ENCODE measurements around the gene BEX1.
"Not testable (repeated sequence)": the region's sequence is repeated elsewhere in the genome, so short reads cannot be mapped to it uniquely, and the experiment has no call there.

The BEX1 gene

DNA sequence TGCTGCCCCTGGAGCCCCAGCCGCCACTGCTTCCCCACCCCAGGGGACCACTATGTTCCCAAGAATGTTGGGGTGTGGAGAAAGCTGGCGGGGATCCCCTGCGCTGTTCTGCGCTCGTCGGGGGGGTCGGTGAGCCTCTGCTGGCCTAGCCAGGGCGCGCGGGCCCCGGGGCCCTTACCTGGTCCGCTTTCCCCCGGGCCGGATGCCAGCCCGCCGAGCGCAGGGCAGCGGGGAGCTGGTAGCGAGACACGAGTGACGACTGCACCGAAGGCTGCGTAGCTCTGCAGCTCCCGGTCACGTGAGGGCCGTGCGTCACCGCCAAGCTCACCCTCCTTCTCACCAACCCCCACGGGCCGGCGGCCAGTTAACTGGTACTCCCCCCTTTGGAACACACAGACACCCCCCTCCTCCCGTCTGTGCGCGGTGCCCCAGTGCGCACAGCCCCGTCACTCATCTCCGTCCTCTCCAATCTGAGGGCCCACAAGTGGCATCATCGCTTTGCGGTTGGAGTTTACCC is at the start of gene BEX1:
BEX1 (minus strand) TSS at position 254 of the 517 bp plus-strand sequence. CDS start 897 bp downstream, outside the sequence.
- no peak for DNase-seq (ENCODE audit: low read depth in 2 of 2)

DNA sequence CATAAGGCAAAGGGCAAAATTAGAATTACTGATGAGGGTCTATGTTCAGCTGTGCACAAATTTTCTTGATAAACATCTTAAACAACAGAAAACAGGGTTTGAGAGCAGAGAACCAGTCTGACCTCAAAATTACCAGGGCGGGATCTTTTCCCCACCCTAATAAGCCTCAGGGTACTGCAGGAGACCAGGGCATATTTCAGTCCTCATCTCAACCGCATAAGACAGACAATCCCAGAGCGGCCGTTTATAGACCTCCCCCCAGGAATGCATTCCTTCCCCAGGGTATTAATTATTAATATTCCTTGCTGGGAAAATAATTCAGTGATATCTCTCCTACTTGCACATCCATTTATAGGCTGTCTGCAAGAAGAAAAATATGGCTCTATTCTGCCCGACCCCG is 45.5 kb upstream of the BEX1 start:
- DNase-seq (ENCODE audit: low read depth in 2 of 2): not testable (repeated sequence)

DNA sequence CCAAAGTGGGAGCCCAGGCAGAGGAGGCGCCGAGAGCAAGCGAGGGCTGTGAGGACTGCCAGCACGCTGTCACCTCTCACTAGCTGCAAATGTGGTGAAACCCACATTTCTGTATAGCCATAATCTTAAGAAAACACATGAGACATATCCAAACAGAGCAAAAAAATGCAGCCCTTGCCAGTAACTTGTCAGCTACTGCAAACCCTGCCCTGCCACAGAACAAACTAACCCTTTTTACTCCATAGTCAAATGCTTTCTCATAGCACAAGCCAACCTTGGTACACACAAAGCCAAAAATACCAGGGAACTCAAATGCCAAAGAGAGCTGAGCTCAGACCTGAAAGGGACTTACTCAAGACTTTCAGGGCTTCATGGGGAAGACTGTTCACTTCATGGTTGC is 43.9 kb upstream of the BEX1 start:
- no peak for DNase-seq (ENCODE audit: low read depth in 2 of 2)

DNA sequence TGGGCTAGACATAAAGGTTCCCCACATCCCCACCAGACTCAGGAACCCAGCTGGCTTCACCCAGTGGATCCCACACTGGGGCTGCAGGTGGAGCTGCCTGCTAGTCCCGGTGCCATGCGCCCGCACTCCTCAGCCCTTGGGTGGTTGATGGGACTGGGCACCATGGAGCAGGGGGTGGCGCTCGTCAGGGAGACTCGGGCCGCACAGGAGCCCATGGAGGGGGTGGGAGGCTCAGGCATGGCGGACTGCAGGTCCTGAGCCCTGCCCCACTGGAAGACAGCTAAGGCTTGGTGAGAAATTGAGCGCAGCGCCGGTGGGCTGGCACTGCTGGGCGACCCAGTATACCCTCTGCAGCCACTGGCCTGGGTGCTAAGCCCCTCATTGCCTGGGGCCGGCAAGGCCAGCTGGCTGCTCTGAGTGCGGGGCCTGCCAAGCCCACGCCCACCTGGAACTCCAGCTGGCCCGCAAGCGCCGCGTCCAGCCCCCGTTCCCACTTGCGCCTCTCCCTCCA is 43.3 kb upstream of the BEX1 start:
- DNase-seq (ENCODE audit: low read depth in 2 of 2): not testable (repeated sequence)

DNA sequence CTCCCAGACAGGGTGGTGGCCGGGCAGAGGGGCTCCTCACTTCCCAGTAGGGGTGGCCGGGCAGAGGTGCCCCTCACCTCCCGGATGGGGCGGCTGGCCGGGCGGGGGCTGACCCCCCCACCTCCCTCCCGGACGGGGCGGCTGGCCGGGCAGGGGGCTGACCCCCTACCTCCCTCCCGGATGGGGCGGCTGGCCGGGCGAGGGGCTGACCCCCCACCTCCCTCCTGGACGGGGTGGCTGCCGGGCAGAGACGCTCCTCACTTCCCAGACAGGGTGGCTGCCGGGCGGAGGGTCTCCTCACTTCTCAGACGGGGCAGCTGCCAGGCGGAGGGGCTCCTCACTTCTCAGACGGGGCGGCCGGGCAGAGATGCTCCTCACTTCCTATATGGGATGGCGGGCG is 40.4 kb upstream of the BEX1 start:
- not testable (repeated sequence) for DNase-seq (ENCODE audit: low read depth in 2 of 2)

DNA sequence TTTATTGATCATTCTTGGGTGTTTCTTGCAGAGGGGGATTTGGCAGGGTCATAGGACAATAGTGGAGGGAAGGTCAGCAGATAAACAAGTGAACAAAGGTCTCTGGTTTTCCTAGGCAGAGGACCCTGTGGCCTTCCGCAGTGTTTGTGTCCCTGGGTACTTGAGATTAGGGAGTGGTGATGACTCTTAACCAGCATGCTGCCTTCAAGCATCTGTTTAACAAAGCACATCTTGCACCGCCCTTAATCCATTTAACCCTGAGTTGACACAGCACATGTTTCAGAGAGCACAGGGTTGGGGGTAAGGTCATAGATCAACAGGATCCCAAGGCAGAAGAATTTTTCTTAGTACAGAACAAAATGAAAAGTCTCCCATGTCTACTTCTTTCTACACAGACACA is 39.9 kb upstream of the BEX1 start:
- not testable (repeated sequence) for DNase-seq (ENCODE audit: low read depth in 2 of 2)

DNA sequence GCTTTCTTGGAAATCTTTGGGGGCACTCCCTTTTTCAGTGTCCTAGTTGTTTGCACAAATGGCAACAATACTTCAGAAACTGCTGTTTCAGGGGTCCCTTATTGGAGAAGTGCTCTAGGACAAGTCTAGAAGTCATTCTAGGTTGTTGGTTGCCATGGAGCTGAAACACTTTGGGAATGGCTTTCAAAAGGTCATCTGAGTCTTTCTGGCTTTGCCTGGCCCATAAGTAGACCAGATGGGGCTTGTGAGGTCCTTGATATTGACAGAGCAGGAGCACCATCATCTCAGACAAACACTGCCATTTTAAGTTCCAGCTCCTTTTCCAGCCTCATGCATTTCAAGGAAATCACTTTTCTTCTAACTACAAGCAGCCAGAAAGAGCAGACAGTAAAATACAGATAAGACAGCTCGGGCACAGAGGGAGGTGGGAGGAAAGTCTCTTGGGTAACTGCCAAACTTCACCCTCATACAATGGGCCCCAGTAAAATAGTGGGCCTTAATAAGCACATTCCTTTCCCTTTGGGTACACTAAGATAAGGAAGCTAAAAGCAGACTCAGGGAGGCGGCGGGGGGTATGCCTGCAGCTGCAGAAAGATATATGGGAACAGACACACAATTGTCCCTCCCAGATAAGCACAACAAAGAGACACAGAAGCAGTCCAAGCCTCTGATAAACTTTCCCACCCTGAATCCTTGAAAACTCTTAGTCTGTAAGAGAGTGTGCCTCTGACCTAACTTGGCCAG is 37.5 kb upstream of the BEX1 start:
- DNase-seq (ENCODE audit: low read depth in 2 of 2): no peak

DNA sequence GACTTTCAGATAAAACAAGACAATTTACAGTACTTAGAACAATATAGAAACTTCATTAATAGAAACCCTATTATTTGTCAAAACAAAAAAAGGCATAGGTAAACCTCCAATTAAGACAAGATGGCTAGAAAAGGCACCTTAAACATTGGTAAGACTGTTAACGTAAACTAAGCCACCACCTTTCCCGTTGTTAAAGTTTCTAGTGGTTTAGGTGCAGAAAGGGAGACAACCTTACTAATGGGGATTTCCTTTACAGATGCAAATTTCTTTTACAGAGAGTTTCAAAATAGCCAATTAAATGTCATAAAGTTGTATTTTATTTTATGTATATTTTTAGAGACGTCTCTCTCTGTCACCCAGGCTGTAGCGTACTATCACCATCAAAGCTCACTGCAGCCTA is 36.5 kb upstream of the BEX1 start:
- no peak for DNase-seq (ENCODE audit: low read depth in 2 of 2)

DNA sequence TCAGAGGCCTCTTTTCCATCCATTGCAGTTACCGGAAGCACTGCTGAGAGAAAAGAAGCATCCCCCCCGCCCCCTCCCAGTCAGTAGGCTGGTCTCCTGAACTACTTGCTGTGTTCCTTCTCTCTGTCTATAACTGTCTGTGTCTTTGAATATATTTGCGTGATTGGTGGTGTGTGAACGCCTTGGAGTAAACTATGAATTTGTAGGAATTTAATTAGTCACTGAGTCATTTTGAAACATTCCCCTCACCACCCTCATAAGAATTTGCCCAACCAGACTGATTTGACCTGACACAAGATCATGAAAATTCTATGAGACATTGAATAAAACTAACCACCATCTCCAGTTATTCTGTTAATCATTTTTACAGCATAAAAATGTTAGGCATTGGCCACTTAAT is 35.7 kb upstream of the BEX1 start:
- no peak for DNase-seq (ENCODE audit: low read depth in 2 of 2)

DNA sequence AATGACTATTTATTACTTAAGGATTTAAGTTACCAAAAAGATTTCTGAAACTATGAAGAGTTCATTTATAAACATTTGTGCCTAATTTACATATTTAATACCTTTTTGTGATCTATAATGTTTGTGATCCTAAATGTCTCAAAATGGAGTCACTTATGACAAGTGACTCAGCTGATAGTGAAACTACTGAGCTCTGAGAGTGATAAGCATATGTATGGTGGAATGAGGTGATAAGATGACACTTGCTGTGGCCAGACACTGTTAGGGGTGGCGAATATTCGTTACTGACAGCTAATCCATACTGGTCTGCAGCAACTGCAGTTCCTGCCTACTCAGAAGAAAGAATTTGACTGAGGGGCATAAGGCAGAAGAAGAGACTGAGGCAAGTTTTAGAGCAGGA is 34.5 kb upstream of the BEX1 start:
- no peak for DNase-seq (ENCODE audit: low read depth in 2 of 2)

DNA sequence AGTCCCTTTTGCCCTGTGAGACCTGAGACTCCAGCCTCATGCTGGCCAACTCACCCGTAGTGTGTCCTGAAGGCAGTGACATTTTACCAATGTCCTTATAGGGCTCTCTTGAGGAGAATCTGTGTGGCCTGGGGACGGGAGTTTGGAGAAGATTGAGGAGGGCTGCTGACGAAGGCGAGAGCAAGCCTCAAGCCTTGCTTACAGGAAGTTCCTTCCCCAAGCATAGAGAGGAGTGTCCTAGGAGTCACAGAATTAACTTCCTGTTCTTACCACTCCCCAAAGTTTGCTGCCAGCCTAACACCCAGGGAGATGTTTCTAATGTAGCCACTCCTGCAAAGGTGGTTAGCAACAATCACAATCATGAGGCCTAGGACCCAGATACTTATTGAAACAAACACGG is 29.0 kb upstream of the BEX1 start, which contains the start of gene NXF3:
NXF3 (minus strand) TSS at position 202 of the 400 bp plus-strand sequence; CDS start at position 82, 120 bp downstream.
- no peak for DNase-seq (ENCODE audit: low read depth in 2 of 2)

DNA sequence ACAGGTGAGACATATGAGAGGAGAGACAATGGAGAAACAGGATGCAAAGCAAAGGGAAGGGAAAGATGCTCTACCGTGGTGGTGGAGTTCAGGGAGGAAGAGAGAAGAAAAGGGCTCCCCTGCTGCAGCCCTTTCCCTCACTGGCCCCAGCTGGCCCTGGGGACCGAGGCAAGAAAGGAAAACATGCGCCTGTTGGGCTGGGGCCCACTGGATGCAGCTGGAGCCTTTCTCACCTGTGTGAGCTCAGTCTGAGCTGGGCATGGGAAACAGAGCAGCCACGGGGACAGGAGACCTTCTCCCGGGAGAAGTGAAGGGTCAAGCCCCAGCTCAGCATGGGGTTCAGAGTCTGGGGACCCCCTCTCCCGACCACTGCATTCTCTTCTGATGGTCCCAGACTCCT is 17.1 kb upstream of the BEX1 start:
- DNase-seq (ENCODE audit: low read depth in 2 of 2): no peak

DNA sequence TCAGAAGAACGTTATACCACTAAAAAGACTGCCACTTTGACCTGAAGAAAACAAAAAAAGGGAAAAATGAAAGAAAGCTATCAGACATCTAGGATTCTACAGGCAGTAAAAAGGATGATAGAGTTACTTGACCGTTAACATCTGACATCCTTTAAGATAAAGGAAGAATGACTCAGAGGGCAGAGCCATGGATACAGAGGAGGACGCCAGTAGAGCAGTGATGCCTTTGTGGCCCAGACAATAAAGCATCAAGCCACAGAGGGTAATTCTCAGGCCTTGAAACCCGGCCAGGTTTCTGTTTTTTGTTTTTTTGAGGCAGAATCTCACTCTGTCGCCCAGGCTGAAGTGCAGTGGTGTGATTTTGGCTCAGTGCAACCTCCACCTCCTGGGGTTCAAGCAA is 9.5 kb upstream of the BEX1 start:
- no peak for DNase-seq (ENCODE audit: low read depth in 2 of 2)

DNA sequence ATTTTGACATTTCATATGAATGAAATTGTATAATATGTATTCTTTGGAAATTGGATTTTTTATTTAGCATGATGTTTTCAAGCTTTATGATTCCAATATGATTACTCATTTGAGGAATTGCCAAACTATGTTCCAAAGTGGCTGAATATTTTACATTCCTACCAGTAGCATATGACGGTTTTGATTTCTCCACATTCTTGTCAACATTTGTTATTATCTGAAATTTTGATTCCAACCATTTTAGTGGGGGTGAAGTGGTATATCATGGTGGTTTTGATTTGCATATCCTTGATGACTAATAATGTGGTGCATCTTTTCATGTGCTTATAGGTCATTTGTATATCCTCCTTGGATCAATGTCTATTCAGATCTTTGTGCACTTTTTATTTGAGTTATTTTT is 2.6 kb upstream of the BEX1 start:
- DNase-seq (ENCODE audit: low read depth in 2 of 2): no peak

DNA sequence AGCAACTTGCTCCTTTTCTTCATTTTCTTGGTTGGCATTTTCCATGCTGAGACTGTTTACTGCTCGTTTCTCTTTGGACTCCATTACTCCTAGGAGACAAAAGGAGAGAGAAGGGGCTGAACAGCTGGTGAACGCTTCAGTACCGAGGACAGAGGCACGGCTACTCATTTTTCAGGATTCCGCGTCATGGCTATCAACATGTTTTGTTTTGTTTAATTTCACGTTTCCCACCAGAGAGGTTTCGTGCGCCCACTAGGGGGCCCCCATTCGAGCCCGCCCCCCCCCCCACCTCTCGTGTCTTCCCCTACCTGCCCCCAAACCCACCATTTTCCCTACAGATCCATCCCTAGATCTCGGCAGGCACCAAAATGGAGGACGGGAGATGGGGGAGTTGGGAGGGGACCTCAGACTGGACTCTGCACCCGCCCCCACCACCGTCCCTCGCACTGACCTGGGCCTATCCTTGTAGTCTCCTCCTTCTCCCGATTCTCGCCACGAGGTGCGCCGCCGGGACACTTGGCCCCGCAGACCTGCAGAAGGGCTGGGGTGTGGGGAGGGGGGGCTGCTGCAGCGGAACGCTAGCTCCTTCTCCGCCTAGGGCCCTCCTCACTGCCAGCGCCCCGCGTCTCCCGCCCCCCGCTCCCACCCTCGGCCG is 653 bp downstream of the BEX1 start:
- peak in 1 of 2 experiments; percentile 4 for DNase-seq (ENCODE audit: low read depth in 2 of 2)

DNA sequence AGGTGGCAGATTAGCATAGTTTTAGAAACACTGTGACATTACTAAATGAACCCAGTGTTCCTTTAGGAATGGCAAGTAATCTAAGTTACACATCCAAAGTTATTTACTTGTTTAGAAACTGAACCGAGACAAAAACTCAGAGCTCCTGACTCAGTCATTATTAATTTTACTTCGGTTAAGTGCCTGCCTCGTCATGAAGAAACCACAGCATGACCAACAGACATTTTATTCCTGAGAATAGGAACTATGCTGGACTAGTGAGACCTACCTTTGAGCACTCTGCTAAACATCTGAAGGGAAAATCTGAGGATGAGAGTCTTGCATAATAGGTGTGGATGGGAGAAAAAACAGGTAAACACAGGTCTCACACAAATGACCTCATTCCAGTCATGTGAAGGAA is 2.5 kb downstream of the BEX1 start:
- DNase-seq (ENCODE audit: low read depth in 2 of 2): no peak

DNA sequence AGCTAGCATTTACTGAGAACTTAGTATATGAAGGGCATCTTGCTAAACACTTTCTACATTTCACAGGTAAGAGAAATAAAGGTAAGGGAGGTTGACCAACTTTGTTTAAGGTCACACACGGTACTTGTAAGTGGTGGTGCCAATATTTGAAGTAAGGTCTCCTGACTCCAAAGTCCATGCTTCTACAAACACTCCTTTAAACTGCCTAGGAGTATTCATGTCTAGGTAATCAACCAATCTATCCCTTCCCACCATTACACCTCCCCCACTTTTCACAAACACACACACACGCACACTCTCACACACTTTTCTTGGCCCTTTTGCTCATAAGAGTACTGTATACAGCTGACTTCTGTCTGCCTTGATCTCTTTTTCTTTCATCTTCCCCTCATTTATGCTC is 7.1 kb downstream of the BEX1 start:
- no peak for DNase-seq (ENCODE audit: low read depth in 2 of 2)

DNA sequence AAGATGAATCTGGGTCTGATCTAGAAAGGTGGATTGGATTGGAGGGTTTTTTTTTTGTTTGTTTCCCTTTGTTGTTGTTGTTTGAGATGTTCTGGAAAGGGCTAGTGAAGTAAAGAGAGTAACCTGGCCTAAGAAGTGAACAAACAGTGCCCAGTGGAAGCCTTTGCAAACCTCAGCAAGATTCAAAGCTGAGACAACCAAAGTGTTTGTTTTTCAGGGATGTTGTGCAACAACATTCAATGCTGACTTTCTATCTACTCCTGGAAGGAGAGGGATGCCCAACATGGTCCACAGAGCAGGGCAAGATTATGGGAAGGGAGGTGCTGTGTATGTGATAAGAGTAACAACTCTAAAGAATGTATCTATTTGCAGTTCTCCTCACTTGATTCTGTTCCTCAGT is 11.3 kb downstream of the BEX1 start:
- no peak for DNase-seq (ENCODE audit: low read depth in 2 of 2)

DNA sequence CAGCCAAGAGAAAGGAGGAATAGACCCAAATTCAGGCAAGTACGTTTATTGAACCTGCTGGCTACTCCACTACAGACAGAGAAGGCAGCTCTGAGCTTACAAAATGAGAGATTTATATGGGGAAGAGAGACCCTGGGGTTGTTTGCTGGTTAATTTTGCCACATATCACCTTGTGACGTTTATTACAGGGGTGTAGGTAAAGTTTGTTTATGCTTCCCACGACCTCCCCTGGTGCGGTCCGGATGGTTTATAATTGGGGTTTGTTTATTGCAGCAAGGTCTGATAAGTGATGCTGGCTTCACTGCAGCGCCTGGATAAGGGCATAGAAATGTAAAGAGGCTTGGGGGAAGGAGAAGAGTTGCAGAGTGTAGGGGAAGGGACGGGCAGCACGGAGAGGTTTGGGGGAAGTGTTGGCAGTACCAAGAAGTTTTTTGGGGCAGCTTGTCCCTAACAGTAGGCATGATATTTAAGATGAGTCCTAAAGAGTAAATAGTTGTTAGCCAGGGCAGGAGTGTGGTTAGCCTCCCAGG is 12.6 kb downstream of the BEX1 start:
- DNase-seq (ENCODE audit: low read depth in 2 of 2): no peak

DNA sequence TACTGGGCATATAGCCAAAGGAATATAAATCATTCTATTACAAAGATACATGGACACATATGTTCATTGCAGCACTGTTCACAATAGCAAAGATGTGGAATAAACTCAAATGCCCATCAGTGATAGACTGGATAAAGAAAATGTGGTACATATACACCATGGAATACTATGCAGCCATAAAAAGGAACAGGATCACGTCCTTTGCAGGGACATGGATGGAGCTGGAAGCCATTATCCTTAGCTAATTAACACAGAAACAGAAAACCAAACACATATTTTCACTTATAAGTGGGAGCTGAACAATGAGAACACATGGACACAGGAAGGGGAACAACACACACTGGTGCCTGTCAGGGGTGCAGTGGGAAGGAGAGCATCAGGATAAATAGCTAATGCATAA is 30.6 kb downstream of the BEX1 start:
- not testable (repeated sequence) for DNase-seq (ENCODE audit: low read depth in 2 of 2)

DNA sequence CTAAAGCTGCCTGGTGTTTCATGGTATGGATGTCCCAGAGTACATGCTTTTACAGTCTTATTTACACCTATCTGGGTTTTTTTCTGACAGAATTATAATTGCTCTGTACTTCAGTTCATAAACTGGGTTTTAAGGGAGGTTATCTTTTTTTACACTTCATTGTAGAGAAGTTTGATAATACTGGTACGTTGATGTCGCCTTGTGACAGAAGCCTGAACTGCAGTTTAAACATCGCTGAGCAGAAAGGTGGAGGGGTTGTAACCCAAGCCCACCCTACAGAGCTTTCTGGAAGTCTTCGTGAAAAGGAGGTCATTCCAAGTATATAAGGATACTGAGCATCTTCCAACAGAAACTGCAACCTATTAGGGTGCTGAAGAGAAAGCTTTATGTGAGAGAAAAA is 46.4 kb downstream of the BEX1 start:
- DNase-seq (ENCODE audit: low read depth in 2 of 2): no peak

DNA sequence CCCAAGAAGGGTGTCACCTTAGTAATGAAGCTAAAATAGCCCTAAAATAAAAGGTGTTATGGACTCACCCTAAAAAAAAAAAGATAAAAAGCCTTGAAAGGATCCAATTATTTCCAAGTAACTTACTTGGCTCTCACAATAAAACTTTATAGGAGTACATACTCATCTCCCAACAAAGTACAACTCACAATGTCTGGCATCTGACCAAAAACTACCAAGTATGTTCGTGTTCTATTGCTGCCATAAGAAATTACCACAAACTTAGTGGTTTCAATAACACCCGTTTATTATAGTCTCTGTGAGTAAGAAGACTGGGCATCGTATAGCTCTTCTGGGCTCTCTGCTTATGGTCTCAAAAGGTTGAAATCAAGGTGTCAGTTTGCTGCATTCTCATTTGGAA is 51.0 kb downstream of the BEX1 start:
- DNase-seq (ENCODE audit: low read depth in 2 of 2): no peak
